OCI-LY3 (cell line): Measurements from ENCODE around the gene MEG3.

Experiments used
- H2AFZ ChIP-seq: fragments of 200-600, 300-600 bp; shearing (Covaris generic); 2 replicates; pipeline ENCODE4 v1.6.0; 2014; ENCODE audit warnings: antibody characterized with exemption, low read depth, low read length
- H3K27ac ChIP-seq: fragments of 200-600, 300-600 bp; sonication (generic); 2 replicates; pipeline ENCODE4 v1.5.1; 2014; ENCODE audit warnings: mild to moderate bottlenecking, low read length, moderate library complexity, mixed read lengths
- H3K27me3 ChIP-seq: fragments of 200-600, 300-600 bp; sonication (generic); 2 replicates; pipeline ENCODE4 v1.6.1; 2014; ENCODE audit warnings: low read depth, low read length, mixed read lengths
- H3K36me3 ChIP-seq: fragments of 200-600, 300-600 bp; sonication (generic); replicated peaks from 2 replicates; pipeline ENCODE3; 2014; ENCODE audit warnings: low read depth, low read length, mixed read lengths
- H3K4me1 ChIP-seq: fragments of 300-600, 200-600 bp; sonication (generic); 2 replicates; pipeline ENCODE4 v1.6.1; 2014; ENCODE audit warnings: low read length, mixed read lengths
- H3K4me2 ChIP-seq: fragments of 200-600, 300-600 bp; sonication (generic); 2 replicates; pipeline ENCODE4 v1.6.1; 2014; ENCODE audit warnings: low read length, mixed read lengths
- H3K4me3 ChIP-seq: fragments of 300-600, 200-600 bp; sonication (generic); 2 replicates; pipeline ENCODE4 v1.5.1; 2014; ENCODE audit warnings: antibody characterized with exemption, mild to moderate bottlenecking, low read length, moderate library complexity
- H3K79me2 ChIP-seq: fragments of 300-600, 200-600 bp; shearing (Covaris generic); 2 replicates; pipeline ENCODE4 v1.6.1; 2014; ENCODE audit warnings: mild to moderate bottlenecking, low read length, mixed read lengths
- H3K9ac ChIP-seq: fragments of 300-600, 200-600 bp; shearing (Covaris generic); 2 replicates; pipeline ENCODE4 v1.6.0; 2014; ENCODE audit warnings: mild to moderate bottlenecking, low read length, moderate library complexity
- H3K9me3 ChIP-seq: fragments of 200-600, 300-600 bp; shearing (Covaris generic); 2 replicates; pipeline ENCODE4 v1.6.1; 2014; ENCODE audit warnings: low read length, mixed read lengths; ENCODE audit not compliant: insufficient read depth
- H4K20me1 ChIP-seq: fragments of 200-600, 300-600 bp; sonication (generic); 2 replicates; pipeline ENCODE4 v1.6.1; 2016; ENCODE audit warnings: low read length, mixed read lengths; ENCODE audit not compliant: insufficient read depth
- CTCF ChIP-seq: fragments of 200-600, 300-600 bp; sonication (generic); IDR thresholded peaks from 2 replicates; pipeline ENCODE4 v1.5.1; 2014; ENCODE audit warnings: antibody characterized with exemption, low read length, low read depth
- EZH2phosphoT487 ChIP-seq: fragments of 200-600 bp; shearing (Covaris generic); IDR thresholded peaks from 2 replicates; pipeline ENCODE4 v1.6.1; 2018; ENCODE audit warnings: antibody characterized with exemption, mixed run types, low read depth

Gene MEG3

GRCh38 chr14:100857923-100858837, 32.3 kb downstream of the MEG3 start:
- Histone ChIP-seq H3K79me2 (no peaks in the 10 kb centered on the region), H2AFZ (no peak overlapping the region), H3K9me3 (no peaks in the 10 kb centered on the region), H3K4me3 (no peak overlapping the region), H4K20me1 (no peaks in the 10 kb centered on the region), H3K9ac (no peak overlapping the region), H3K36me3 (no peaks in the 10 kb centered on the region), H3K27ac (no peak overlapping the region), H3K27me3 (no peaks in the 10 kb centered on the region), H3K4me2 (no peak overlapping the region), H3K4me1 (no peaks in the 10 kb centered on the region)
- TF ChIP-seq EZH2phosphoT487 (no peak), CTCF (no peak)

GRCh38 chr14:100858838-100859220, 32.9 kb downstream of the MEG3 start:
- Histone ChIP-seq H3K4me3 (no peak overlapping the region), H3K27ac (no peak overlapping the region), H3K9me3 (no peaks in the 10 kb centered on the region), H3K27me3 (no peaks in the 10 kb centered on the region), H2AFZ (no peak overlapping the region), H3K79me2 (no peaks in the 10 kb centered on the region), H3K4me2 (no peak overlapping the region), H3K36me3 (no peaks in the 10 kb centered on the region), H3K4me1 (no peaks in the 10 kb centered on the region), H3K9ac (no peak overlapping the region), H4K20me1 (no peaks in the 10 kb centered on the region)
- no peak for TF ChIP-seq CTCF
- no peak for TF ChIP-seq EZH2phosphoT487

GRCh38 chr14:100859781-100860180, 33.9 kb downstream of the MEG3 start:
- no peak overlapping the region for H3K27ac ChIP-seq
- TF ChIP-seq EZH2phosphoT487, result no peak
- TF ChIP-seq CTCF, result no peak
- H3K4me3 ChIP-seq, result no peak overlapping the region
- H3K4me2 ChIP-seq, result no peak overlapping the region
- no peak overlapping the region for H3K9ac ChIP-seq
- H3K4me1 ChIP-seq, result no peaks in the 10 kb centered on the region
- no peaks in the 10 kb centered on the region for H3K79me2 ChIP-seq
- no peaks in the 10 kb centered on the region for H3K36me3 ChIP-seq
- H4K20me1 ChIP-seq, result no peaks in the 10 kb centered on the region
- H2AFZ ChIP-seq, result no peak overlapping the region
- H3K9me3 ChIP-seq, result no peaks in the 10 kb centered on the region
- H3K27me3 ChIP-seq, result 0 out of 2 replicates have a peak, but pooled peaks cover 3% of the 10 kb centered on the region

- H3K4me1 ChIP-seq, result no peaks in the 10 kb centered on the region
- H3K4me3 ChIP-seq, result no peak overlapping the region
- no peak overlapping the region for H2AFZ ChIP-seq
- TF ChIP-seq CTCF (no peak), EZH2phosphoT487 (no peak)
- H3K27me3 ChIP-seq, result 0 out of 2 replicates have a peak, but pooled peaks cover 8% of the 10 kb centered on the region
- no peak overlapping the region for H3K4me2 ChIP-seq
- no peak overlapping the region for H3K27ac ChIP-seq
- H3K9me3 ChIP-seq, result no peaks in the 10 kb centered on the region
- no peak overlapping the region for H3K9ac ChIP-seq
- no peaks in the 10 kb centered on the region for H3K36me3 ChIP-seq
- no peaks in the 10 kb centered on the region for H3K79me2 ChIP-seq
- H4K20me1 ChIP-seq, result no peaks in the 10 kb centered on the region
Observed at GRCh38 chr14:100860556-100861187, 34.8 kb downstream of the MEG3 start.
